ENCODE measurements around the gene NACC1.

DNA sequence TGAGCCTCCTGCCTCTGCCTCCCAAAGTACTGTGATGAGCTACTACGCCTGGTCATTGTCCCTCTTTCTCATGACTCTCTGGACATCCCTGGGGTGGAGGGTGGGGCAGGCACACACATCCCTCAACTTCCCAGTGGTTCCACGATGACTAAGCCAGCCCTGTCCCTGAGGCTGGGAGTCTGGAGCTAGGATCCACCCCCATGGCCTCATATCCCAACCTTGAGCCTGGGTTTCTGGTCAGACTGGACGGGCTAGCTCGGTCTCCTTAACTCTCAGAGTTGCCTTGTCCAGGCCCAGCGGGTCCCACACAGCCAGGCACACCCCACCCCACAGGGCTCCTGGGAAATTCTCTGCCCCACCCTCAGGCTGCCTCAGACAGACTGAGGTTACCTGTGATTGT is 51.7 kb downstream of the NACC1 start:
- no peak for TF ChIP-seq EZH2 (IDR thresholded peaks at IDR 0.05; ENCODE audit: low read depth)
- TF ChIP-seq, protein P1, sequence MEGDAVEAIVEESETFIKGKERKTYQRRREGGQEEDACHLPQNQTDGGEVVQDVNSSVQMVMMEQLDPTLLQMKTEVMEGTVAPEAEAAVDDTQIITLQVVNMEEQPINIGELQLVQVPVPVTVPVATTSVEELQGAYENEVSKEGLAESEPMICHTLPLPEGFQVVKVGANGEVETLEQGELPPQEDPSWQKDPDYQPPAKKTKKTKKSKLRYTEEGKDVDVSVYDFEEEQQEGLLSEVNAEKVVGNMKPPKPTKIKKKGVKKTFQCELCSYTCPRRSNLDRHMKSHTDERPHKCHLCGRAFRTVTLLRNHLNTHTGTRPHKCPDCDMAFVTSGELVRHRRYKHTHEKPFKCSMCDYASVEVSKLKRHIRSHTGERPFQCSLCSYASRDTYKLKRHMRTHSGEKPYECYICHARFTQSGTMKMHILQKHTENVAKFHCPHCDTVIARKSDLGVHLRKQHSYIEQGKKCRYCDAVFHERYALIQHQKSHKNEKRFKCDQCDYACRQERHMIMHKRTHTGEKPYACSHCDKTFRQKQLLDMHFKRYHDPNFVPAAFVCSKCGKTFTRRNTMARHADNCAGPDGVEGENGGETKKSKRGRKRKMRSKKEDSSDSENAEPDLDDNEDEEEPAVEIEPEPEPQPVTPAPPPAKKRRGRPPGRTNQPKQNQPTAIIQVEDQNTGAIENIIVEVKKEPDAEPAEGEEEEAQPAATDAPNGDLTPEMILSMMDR (conservative IDR thresholded peaks at IDR 0.05): no peak
